ENCODE results near the gene SLC25A17.

DNA sequence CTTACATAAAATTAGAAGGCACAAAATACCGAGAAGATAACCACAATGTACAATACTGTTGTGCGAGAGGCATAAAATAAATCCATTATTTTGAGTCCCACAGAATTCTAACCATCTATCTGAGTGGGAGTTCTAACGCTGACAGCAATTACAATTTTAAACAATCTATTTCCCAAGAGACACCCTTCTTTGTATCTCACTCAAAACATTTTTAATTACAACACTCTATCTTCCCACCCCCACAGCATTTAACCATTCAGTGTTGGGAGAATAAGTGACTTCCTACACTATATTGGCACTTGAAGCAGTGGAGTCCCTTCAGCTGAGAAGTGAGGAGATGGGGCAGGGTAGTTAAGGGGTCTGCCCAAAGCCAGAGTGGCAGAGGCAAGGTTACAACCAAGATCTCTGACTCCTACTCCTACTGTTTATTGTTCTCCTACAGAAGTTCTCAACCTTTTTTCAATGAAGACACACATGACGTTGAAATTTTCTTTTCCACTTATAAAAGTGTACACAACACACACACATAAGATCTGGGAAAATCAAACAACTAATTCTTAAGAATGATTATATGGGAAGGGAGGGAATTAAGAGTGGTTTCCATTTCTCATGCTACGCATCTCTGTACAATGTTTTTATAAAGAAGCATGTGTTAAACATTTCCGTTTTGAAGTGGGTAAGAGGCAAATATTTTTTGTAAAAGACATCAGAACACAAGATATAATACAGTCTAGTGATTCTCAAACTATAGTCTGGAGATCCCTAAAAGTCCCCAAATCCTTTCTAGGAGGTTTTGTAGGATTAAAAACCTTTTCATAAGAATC, 10.9 kb downstream of the SLC25A17 start:
- TF ChIP-seq CTCF (IDR thresholded peaks at IDR 0.05; ENCODE audit: insufficient read depth, low read length, poor library complexity, severe bottlenecking) (no peak), EZH2phosphoT487 (conservative IDR thresholded peaks at IDR 0.05; ENCODE audit: low read length) (no peak)

All from SU-DHL-6 (cell line).